DOHH2 (cell line): ENCODE results near the gene KLK6.

Experiments
- EZH2phosphoT487 ChIP-seq: fragments of 200-600 bp; sonication (generic); IDR thresholded peaks from 2 replicates; pipeline ENCODE4 v1.6.1; 2017; ENCODE audit warnings: borderline replicate concordance, mild to moderate bottlenecking, antibody characterized with exemption, low read length, moderate library complexity, mixed read lengths
- TF ChIP-seq, protein P1 (sequence below): fragments of 200-600 bp; sonication (generic); IDR thresholded peaks from one replicate; pipeline ENCODE4 v1.5.1; 2014; ENCODE audit warnings: antibody characterized with exemption, mild to moderate bottlenecking, low read depth, low read length; ENCODE audit not compliant: poor library complexity, severe bottlenecking

DNA sequence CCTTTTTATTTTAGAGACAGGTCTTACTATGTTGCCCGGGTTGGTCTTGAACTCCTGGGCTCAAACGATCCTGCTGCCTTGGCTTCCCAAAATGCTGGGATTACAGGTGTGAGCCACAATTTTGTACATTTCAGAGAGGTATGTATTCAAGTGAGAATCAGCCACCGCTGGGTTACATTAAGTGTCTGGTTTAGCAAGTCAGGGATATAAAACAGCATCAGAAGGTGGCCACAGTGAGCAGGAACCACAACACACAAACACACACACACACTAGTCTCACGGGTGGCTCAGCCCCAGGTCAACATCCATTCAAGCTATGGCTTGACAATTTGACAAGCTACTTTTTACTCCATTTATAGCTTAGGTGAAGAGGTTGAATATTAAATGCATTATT is 36.7 kb downstream of the KLK6 start:
- TF ChIP-seq EZH2phosphoT487 = no peak
- TF ChIP-seq, protein P1, sequence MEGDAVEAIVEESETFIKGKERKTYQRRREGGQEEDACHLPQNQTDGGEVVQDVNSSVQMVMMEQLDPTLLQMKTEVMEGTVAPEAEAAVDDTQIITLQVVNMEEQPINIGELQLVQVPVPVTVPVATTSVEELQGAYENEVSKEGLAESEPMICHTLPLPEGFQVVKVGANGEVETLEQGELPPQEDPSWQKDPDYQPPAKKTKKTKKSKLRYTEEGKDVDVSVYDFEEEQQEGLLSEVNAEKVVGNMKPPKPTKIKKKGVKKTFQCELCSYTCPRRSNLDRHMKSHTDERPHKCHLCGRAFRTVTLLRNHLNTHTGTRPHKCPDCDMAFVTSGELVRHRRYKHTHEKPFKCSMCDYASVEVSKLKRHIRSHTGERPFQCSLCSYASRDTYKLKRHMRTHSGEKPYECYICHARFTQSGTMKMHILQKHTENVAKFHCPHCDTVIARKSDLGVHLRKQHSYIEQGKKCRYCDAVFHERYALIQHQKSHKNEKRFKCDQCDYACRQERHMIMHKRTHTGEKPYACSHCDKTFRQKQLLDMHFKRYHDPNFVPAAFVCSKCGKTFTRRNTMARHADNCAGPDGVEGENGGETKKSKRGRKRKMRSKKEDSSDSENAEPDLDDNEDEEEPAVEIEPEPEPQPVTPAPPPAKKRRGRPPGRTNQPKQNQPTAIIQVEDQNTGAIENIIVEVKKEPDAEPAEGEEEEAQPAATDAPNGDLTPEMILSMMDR = no peak
